CD4-positive, alpha-beta T cell (primary cell): ENCODE data around the gene PPT1. TPM values are rescaled to one million over a fixed set of nuclear protein-coding genes. Genes with fewer than 3 reads are reported as not detected.

Source experiments
- ATAC-seq: fragments of 200-7000 bp; cut with Tn5 transposase; one replicate; pipeline ENCODE4 v1.10.0; 2022; ENCODE audit warnings: mild to moderate bottlenecking; ENCODE audit not compliant: poor library complexity
- CTCF ChIA-PET: fragments of 350-600 bp; sonication (Branson Sonifier 250); formaldehyde crosslinking; loops from one replicate; lab custom pipeline; 2021; ENCODE audit warnings: antibody characterized with exemption, inconsistent platforms; lab: Charles Lee
- POLR2A ChIA-PET: fragments of 350-600 bp; sonication (Branson Sonifier 250); formaldehyde crosslinking; loops from one replicate; lab custom pipeline; 2021; ENCODE audit warnings: antibody characterized with exemption, inconsistent platforms; lab: Charles Lee
- DNase-seq, 14 experiments: peaks; one replicate each; pipeline ENCODE4 v3.0.0-alpha.2; 2013 to 2020; ENCODE audit warnings: mixed read lengths in 2 of 14
- H3K27ac ChIP-seq, 2 donors: one replicate each; pipeline versions ENCODE4 v1.5.1 to v1.7.0; 2013; ENCODE audit warnings: low read length in 2 of 2, low read depth in 1 of 2, mild to moderate bottlenecking in 1 of 2
- H3K27me3 ChIP-seq, 2 experiments: 1 replicate in 1 of 2; 2 replicates in 1 of 2; pipeline versions ENCODE4 v1.6.1 to v1.7.0; 2013; ENCODE audit warnings: low read length in 2 of 2, control low read depth in 1 of 2, mild to moderate bottlenecking in 1 of 2, moderate library complexity in 1 of 2; ENCODE audit not compliant: insufficient read depth in 2 of 2, control insufficient read depth in 1 of 2
- H3K36me3 ChIP-seq: one replicate; pipeline ENCODE4 v1.6.1; 2013; ENCODE audit warnings: low read length, control low read depth; ENCODE audit not compliant: insufficient read depth
- H3K4me1 ChIP-seq: one replicate; pipeline ENCODE4 v1.6.1; 2013; ENCODE audit warnings: low read length, control low read depth; ENCODE audit not compliant: insufficient read depth
- H3K4me3 ChIP-seq: one replicate; pipeline ENCODE4 v1.5.1; 2013; ENCODE audit warnings: mild to moderate bottlenecking, low read length, moderate library complexity
- H3K9me3 ChIP-seq, 2 experiments: 1 replicate in 1 of 2; 2 replicates in 1 of 2; pipeline versions ENCODE4 v1.6.1 to v1.7.0; 2013; ENCODE audit warnings: low read length in 2 of 2, mild to moderate bottlenecking in 2 of 2, control low read depth in 1 of 2, moderate library complexity in 1 of 2; ENCODE audit not compliant: control insufficient read depth in 1 of 2, insufficient read depth in 1 of 2
- H3K27ac Mint-ChIP-seq: one replicate; pipeline ENCODE4 v1.8.0; 2020; ENCODE audit warnings: mixed read lengths
- H3K27me3 Mint-ChIP-seq: one replicate; pipeline ENCODE4 v1.8.0; 2021; ENCODE audit warnings: mixed read lengths
- H3K36me3 Mint-ChIP-seq: one replicate; pipeline ENCODE4 v1.8.0; 2021; ENCODE audit warnings: low read depth, mixed read lengths
- H3K4me1 Mint-ChIP-seq: one replicate; pipeline ENCODE4 v1.8.0; 2021; ENCODE audit warnings: low read depth, mixed read lengths
- H3K4me3 Mint-ChIP-seq: one replicate; pipeline ENCODE4 v1.8.0; 2020; ENCODE audit warnings: mild to moderate bottlenecking, mixed read lengths
- H3K9me3 Mint-ChIP-seq: one replicate; pipeline ENCODE4 v1.8.0; 2020; ENCODE audit warnings: mixed read lengths
- CTCF ChIP-seq: fragments of 200-600 bp; IDR thresholded peaks from one replicate; pipeline ENCODE4 v1.8.0; 2022; ENCODE audit warnings: antibody characterized with exemption, mild to moderate bottlenecking
- intact Hi-C, 2 experiments: fragments of 100-400 bp; cut with DNase I in 1 of 2; cut with micrococcal nuclease in 1 of 2; formaldehyde crosslinking; loops; one replicate each; pipeline versions ENCODE4 v1.15.1 to v1.9.0; 2023 to 2025; cut with DNase I, micrococcal nuclease
- total RNA-seq, 174 experiments: library from RNA in 2 of 174; stranded (reverse) in 2 of 174; gene quantifications; one replicate each; pipeline ENCODE4 v1.2.3 and lab custom pipeline; 2021 to 2026

The PPT1 gene
- total RNA-seq, 2 experiments from 2014 or later: 31.9 to 34.5 TPM

- Mint-ChIP-seq H3K36me3 (no peaks in the 10 kb centered on the region), H3K27me3 (peaks cover 5% of the 10 kb centered on the region), H3K27ac (no peak overlapping the region), H3K9me3 (no peaks in the 10 kb centered on the region), H3K4me3 (no peak overlapping the region), H3K4me1 (no peaks in the 10 kb centered on the region)
- Histone ChIP-seq H3K4me3 (no peak overlapping the region), H3K36me3 (no peaks in the 10 kb centered on the region), H3K27me3 (no peaks in the 10 kb centered on the region), H3K27ac (no peak overlapping the region), H3K9me3 (peaks cover 0 to 8% of the 10 kb centered on the region in 2 experiments), H3K4me1 (no peaks in the 10 kb centered on the region)
- ATAC-seq (no peak), DNase-seq (no peak)
- intact Hi-C loops: loop anchor here in 1 of 2 experiments (10.0 kb wide), 1 partner anchor 208 kb away; no protein-coding TSS in a partner anchor
- no peak for TF ChIP-seq CTCF
- ChIA-PET CTCF (interaction anchor here (0.6 kb wide), 1 partner anchor 863 kb away, joined by 3 read pairs; no protein-coding TSS in a partner anchor), POLR2A (no interaction called here)
Observed at GRCh38 chr1:40133312-40133665, 36.2 kb upstream of the PPT1 start.

GRCh38 chr1:40132383-40133311, 35.6 kb upstream of the PPT1 start:
- no peak overlapping the region for H3K4me3 Mint-ChIP-seq
- no peak overlapping the region for H3K27ac ChIP-seq
- peaks cover 5% of the 10 kb centered on the region for H3K27me3 Mint-ChIP-seq
- H3K36me3 Mint-ChIP-seq: no peaks in the 10 kb centered on the region
- no peak overlapping the region for H3K27ac Mint-ChIP-seq
- no peak for DNase-seq
- H3K27me3 ChIP-seq: no peaks in the 10 kb centered on the region
- POLR2A ChIA-PET: no interaction called here
- H3K4me1 ChIP-seq: no peaks in the 10 kb centered on the region
- H3K36me3 ChIP-seq: no peaks in the 10 kb centered on the region
- no peak overlapping the region for H3K4me3 ChIP-seq
- CTCF ChIA-PET: interaction anchor here (1.0 kb wide), 1 partner anchor 11 kb away, joined by 3 read pairs; no protein-coding TSS in a partner anchor
- TF ChIP-seq CTCF: no peak
- H3K9me3 ChIP-seq: peaks cover 0 to 8% of the 10 kb centered on the region in 2 experiments
- H3K9me3 Mint-ChIP-seq: no peaks in the 10 kb centered on the region
- no peak for ATAC-seq
- intact Hi-C loops: loop anchor here in 1 of 2 experiments (10.0 kb wide), 1 partner anchor 208 kb away; no protein-coding TSS in a partner anchor
- H3K4me1 Mint-ChIP-seq: no peaks in the 10 kb centered on the region

- intact Hi-C loops: loop anchor here in 1 of 2 experiments (10.0 kb wide), 1 partner anchor 206 kb away; no protein-coding TSS in a partner anchor
- H3K9me3 ChIP-seq: peaks cover 0 to 8% of the 10 kb centered on the region in 2 experiments
- H3K4me1 ChIP-seq: no peaks in the 10 kb centered on the region
- Mint-ChIP-seq H3K36me3 (no peaks in the 10 kb centered on the region), H3K4me1 (no peaks in the 10 kb centered on the region), H3K9me3 (no peaks in the 10 kb centered on the region), H3K27ac (no peak overlapping the region), H3K4me3 (no peak overlapping the region), H3K27me3 (peaks cover 5% of the 10 kb centered on the region)
- H3K4me3 ChIP-seq: no peak overlapping the region
- TF ChIP-seq CTCF: no peak
- no peak for ATAC-seq
- POLR2A ChIA-PET: no interaction called here
- H3K36me3 ChIP-seq: no peaks in the 10 kb centered on the region
- H3K27ac ChIP-seq: no peak overlapping the region
- no peak for DNase-seq
- no peaks in the 10 kb centered on the region for H3K27me3 ChIP-seq
- CTCF ChIA-PET: no interaction called here
Observed at GRCh38 chr1:40130892-40131291, 33.8 kb upstream of the PPT1 start.
